Amniotic stem cell (primary cell): Measurements from ENCODE around the gene ANKRD42.
A peak's percentile ranks its signal among the peaks of the same experiment; 100 is the strongest.

Experiments
- DNase-seq: peaks from one replicate; lab custom pipeline; 2025; lab: John Stamatoyannopoulos, UW

The ANKRD42 gene

GRCh38 chr11:83193315-83194280 lies at the start of gene ANKRD42:
Gene ANKRD42 (plus strand): TSS chr11:83193712. CDS start chr11:83194671, 959 bp downstream.
- peak; percentile 89 for DNase-seq

GRCh38 chr11:83147895-83148294 lies 45.6 kb upstream of the ANKRD42 start:
- DNase-seq, result no peak

- DNase-seq, result no peak
Measured at GRCh38 chr11:83150450-83150849, 43.1 kb upstream of the ANKRD42 start.

GRCh38 chr11:83151274-83151977 lies 42.1 kb upstream of the ANKRD42 start:
- no peak for DNase-seq

- DNase-seq, result no peak
Measured at GRCh38 chr11:83152264-83152663, 41.2 kb upstream of the ANKRD42 start.

- no peak for DNase-seq
Measured at GRCh38 chr11:83153764-83154163, 39.7 kb upstream of the ANKRD42 start.

- peak; percentile 99 for DNase-seq
Measured at GRCh38 chr11:83156144-83156995, 37.1 kb upstream of the ANKRD42 start.

- DNase-seq, result no peak
Measured at GRCh38 chr11:83156996-83157593, 36.4 kb upstream of the ANKRD42 start, which contains the start of gene PCF11. Gene PCF11 (plus strand): TSS chr11:83157131. CDS start chr11:83157440, 309 bp downstream.

- DNase-seq, result peak; percentile 7
Measured at GRCh38 chr11:83157594-83158356, 35.7 kb upstream of the ANKRD42 start.

- no peak for DNase-seq
Measured at GRCh38 chr11:83158357-83158786, 35.1 kb upstream of the ANKRD42 start.

- DNase-seq, result no peak
Measured at GRCh38 chr11:83158965-83159901, 34.3 kb upstream of the ANKRD42 start.

- DNase-seq, result peak; percentile 11
Measured at GRCh38 chr11:83159902-83160865, 33.3 kb upstream of the ANKRD42 start.

- DNase-seq, result no peak
Measured at GRCh38 chr11:83161610-83162199, 31.8 kb upstream of the ANKRD42 start.

- no peak for DNase-seq
Measured at GRCh38 chr11:83162377-83162776, 31.1 kb upstream of the ANKRD42 start.

- no peak for DNase-seq
Measured at GRCh38 chr11:83166193-83166866, 27.2 kb upstream of the ANKRD42 start.

- no peak for DNase-seq
Measured at GRCh38 chr11:83168756-83169155, 24.8 kb upstream of the ANKRD42 start.

GRCh38 chr11:83170865-83171264 lies 22.6 kb upstream of the ANKRD42 start:
- no peak for DNase-seq
